Measurements from ENCODE around the gene GUCY1B1. TPM values are rescaled to one million over a fixed set of nuclear protein-coding genes. Genes with fewer than 3 reads are reported as not detected.

GUCY1B1 gene
- polyA plus RNA-seq, 1 experiment = 2.2 TPM

GRCh38 chr4:155735496-155735895 is 23.3 kb upstream of the GUCY1B1 start:
- H3K27me3 ChIP-seq (ENCODE audit: control insufficient read depth, insufficient read depth, low read length) = no peaks in the 10 kb centered on the region
- no peaks in the 10 kb centered on the region for H3K36me3 ChIP-seq (ENCODE audit: control insufficient read depth, insufficient read depth, low read length)
- H3K4me3 ChIP-seq (ENCODE audit: low read depth, low read length) = no peak overlapping the region
- TF ChIP-seq CTCF (IDR thresholded peaks at IDR 0.05; ENCODE audit: insufficient read depth, low read depth, low read length) = no peak
- DNase-seq (ENCODE audit: low read depth) = no peak
- POLR2A ChIA-PET = no interaction called here
- CTCF ChIA-PET = interaction anchor here (0.7 kb wide), 1 partner anchor 650 kb away, joined by 4 read pairs; no protein-coding TSS in a partner anchor

- no peaks in the 10 kb centered on the region for H3K36me3 ChIP-seq (ENCODE audit: control insufficient read depth, insufficient read depth, low read length)
- ChIA-PET CTCF (interaction anchor here (0.6 kb wide), 1 partner anchor 108 kb away, joined by 3 read pairs; no protein-coding TSS in a partner anchor), POLR2A (no interaction called here)
- H3K27me3 ChIP-seq (ENCODE audit: control insufficient read depth, insufficient read depth, low read length) = no peaks in the 10 kb centered on the region
- no peak for TF ChIP-seq CTCF (IDR thresholded peaks at IDR 0.05; ENCODE audit: insufficient read depth, low read depth, low read length)
- no peak for DNase-seq (ENCODE audit: low read depth)
- no peak overlapping the region for H3K4me3 ChIP-seq (ENCODE audit: low read depth, low read length)
Observed at GRCh38 chr4:155738548-155738947, 20.3 kb upstream of the GUCY1B1 start.

- H3K4me3 ChIP-seq (ENCODE audit: low read depth, low read length) = no peak overlapping the region
Observed at GRCh38 chr4:155741546-155741945, 17.3 kb upstream of the GUCY1B1 start.

GRCh38 chr4:155742310-155743015 is 16.4 kb upstream of the GUCY1B1 start:
- no peak overlapping the region for H3K4me3 ChIP-seq (ENCODE audit: low read depth, low read length)
- no peaks in the 10 kb centered on the region for H3K27me3 ChIP-seq (ENCODE audit: control insufficient read depth, insufficient read depth, low read length)
- POLR2A ChIA-PET = no interaction called here
- no peak for DNase-seq (ENCODE audit: low read depth)
- CTCF ChIA-PET = no interaction called here
- no peak for TF ChIP-seq CTCF (IDR thresholded peaks at IDR 0.05; ENCODE audit: insufficient read depth, low read depth, low read length)
- H3K36me3 ChIP-seq (ENCODE audit: control insufficient read depth, insufficient read depth, low read length) = no peaks in the 10 kb centered on the region

More at GRCh38 chr4:155741546-155741945, 17.3 kb upstream of the GUCY1B1 start:
- TF ChIP-seq CTCF (IDR thresholded peaks at IDR 0.05; ENCODE audit: insufficient read depth, low read depth, low read length) = no peak
- H3K27me3 ChIP-seq (ENCODE audit: control insufficient read depth, insufficient read depth, low read length) = no peaks in the 10 kb centered on the region
- DNase-seq (ENCODE audit: low read depth) = no peak
- ChIA-PET POLR2A (no interaction called here), CTCF (no interaction called here)
- H3K36me3 ChIP-seq (ENCODE audit: control insufficient read depth, insufficient read depth, low read length) = no peaks in the 10 kb centered on the region

- ChIA-PET POLR2A (no interaction called here), CTCF (no interaction called here)
- Histone ChIP-seq H3K4me3 (ENCODE audit: low read depth, low read length) (no peak overlapping the region), H3K36me3 (ENCODE audit: control insufficient read depth, insufficient read depth, low read length) (no peaks in the 10 kb centered on the region), H3K27me3 (ENCODE audit: control insufficient read depth, insufficient read depth, low read length) (no peaks in the 10 kb centered on the region)
- TF ChIP-seq CTCF (IDR thresholded peaks at IDR 0.05; ENCODE audit: insufficient read depth, low read depth, low read length) = no peak
- no peak for DNase-seq (ENCODE audit: low read depth)
Observed at GRCh38 chr4:155745984-155746383, 12.8 kb upstream of the GUCY1B1 start.
